HEK293 (cell line): ENCODE data around the gene LDLR.

Experiments
- CTCF ChIP-seq: fragments of 450-650 bp; formaldehyde crosslinking; IDR thresholded peaks from 2 replicates; pipeline ENCODE4 v1.5.1; 2016; ENCODE audit warnings: missing biosample characterization, missing genetic modification characterization
- SETDB1 ChIP-seq: IDR thresholded peaks from one replicate; pipeline ENCODE4 v1.6.1; 2017; ENCODE audit warnings: mild to moderate bottlenecking, low read length, moderate library complexity, mixed read lengths; ENCODE audit not compliant: insufficient read length
- TCF7L2 ChIP-seq: IDR thresholded peaks from 2 replicates; pipeline ENCODE4 v1.6.1; 2011; ENCODE audit warnings: low read depth, mild to moderate bottlenecking, inconsistent platforms, low read length, moderate library complexity, borderline replicate concordance
- ZNF146 ChIP-seq: fragments of 450-650 bp; formaldehyde crosslinking; IDR thresholded peaks from 2 replicates; pipeline ENCODE4 v1.5.1; 2016; ENCODE audit warnings: missing biosample characterization, missing genetic modification characterization
- ZNF350 ChIP-seq: fragments of 450-650 bp; formaldehyde crosslinking; IDR thresholded peaks from 2 replicates; pipeline ENCODE4 v1.5.0; 2017; ENCODE audit warnings: missing biosample characterization, mild to moderate bottlenecking, missing genetic modification characterization
- ZNF423 ChIP-seq: fragments of 450-650 bp; formaldehyde crosslinking; IDR thresholded peaks from 2 replicates; pipeline ENCODE4 v1.5.1; 2016; ENCODE audit warnings: missing biosample characterization, missing genetic modification characterization
- ZNF580 ChIP-seq: fragments of 450-650 bp; formaldehyde crosslinking; IDR thresholded peaks from 2 replicates; pipeline ENCODE4 v1.5.1; 2016; ENCODE audit warnings: missing biosample characterization, missing genetic modification characterization
- ZNF792 ChIP-seq: fragments of 450-650 bp; formaldehyde crosslinking; IDR thresholded peaks from 2 replicates; pipeline ENCODE4 v1.5.1; 2016; ENCODE audit warnings: missing biosample characterization, missing genetic modification characterization
- ZXDB ChIP-seq: fragments of 450-650 bp; formaldehyde crosslinking; IDR thresholded peaks from 2 replicates; pipeline ENCODE4 v1.5.1; 2016; ENCODE audit warnings: missing biosample characterization, missing genetic modification characterization

GRCh38 chr19:11054628-11055027 lies 34.6 kb upstream of the LDLR start:
- no peak for TF ChIP-seq CTCF
- TF ChIP-seq ZNF146 (tag by site-specific recombination) = no peak
- TF ChIP-seq TCF7L2 = no peak
- TF ChIP-seq ZNF580 (tag by site-specific recombination) = no peak
- no peak for TF ChIP-seq ZNF792 (tag by site-specific recombination)
- no peak for TF ChIP-seq SETDB1
- no peak for TF ChIP-seq ZNF423
- no peak for TF ChIP-seq ZXDB (tag by site-specific recombination)
- TF ChIP-seq ZNF350 (tag by site-specific recombination) = no peak
